T-helper 1 cell treated with Interleukin-12 subunit alpha and Interleukin-12 subunit beta and Interleukin-4 antibody, amounts not matched to agents 30 μg/mL and 1 μg/mL, for 36 hours (primary cell): ENCODE results near the gene CRAT.

Experiments
- H3K27ac Mint-ChIP-seq: one replicate; pipeline ENCODE4 v1.8.0; 2021; ENCODE audit warnings: mild to moderate bottlenecking, mixed read lengths
- H3K27me3 Mint-ChIP-seq: one replicate; pipeline ENCODE4 v1.8.0; 2021; ENCODE audit warnings: low read depth, mixed read lengths
- H3K36me3 Mint-ChIP-seq: one replicate; pipeline ENCODE4 v1.8.0; 2021; ENCODE audit warnings: low read depth, mixed read lengths
- H3K4me1 Mint-ChIP-seq: one replicate; pipeline ENCODE4 v1.8.0; 2021; ENCODE audit warnings: low read depth, mixed read lengths
- H3K4me3 Mint-ChIP-seq: one replicate; pipeline ENCODE4 v1.8.0; 2021; ENCODE audit warnings: mild to moderate bottlenecking, moderate library complexity, mixed read lengths
- H3K9me3 Mint-ChIP-seq: one replicate; pipeline ENCODE4 v1.8.0; 2021; ENCODE audit warnings: mixed read lengths

The CRAT gene

GRCh38 chr9:129141066-129142041, 30.8 kb upstream of the CRAT start:
- H3K27ac Mint-ChIP-seq, result peak overlapping the region; percentile 90
- no peaks in the 10 kb centered on the region for H3K9me3 Mint-ChIP-seq
- H3K4me1 Mint-ChIP-seq, result peaks cover 30% of the 10 kb centered on the region
- peak overlapping the region; percentile 80 for H3K4me3 Mint-ChIP-seq
- H3K27me3 Mint-ChIP-seq, result no peaks in the 10 kb centered on the region
- peaks cover 17% of the 10 kb centered on the region for H3K36me3 Mint-ChIP-seq

GRCh38 chr9:129140397-129141065, 29.9 kb upstream of the CRAT start:
- H3K27ac Mint-ChIP-seq, result peak overlapping the region; percentile 90
- peak overlapping the region; percentile 80 for H3K4me3 Mint-ChIP-seq
- H3K27me3 Mint-ChIP-seq, result no peaks in the 10 kb centered on the region
- H3K4me1 Mint-ChIP-seq, result peaks cover 30% of the 10 kb centered on the region
- H3K36me3 Mint-ChIP-seq, result peaks cover 17% of the 10 kb centered on the region
- no peaks in the 10 kb centered on the region for H3K9me3 Mint-ChIP-seq

GRCh38 chr9:129139993-129140396, 29.4 kb upstream of the CRAT start:
- peak overlapping the region; percentile 80 for H3K4me3 Mint-ChIP-seq
- H3K36me3 Mint-ChIP-seq, result peaks cover 17% of the 10 kb centered on the region
- peaks cover 30% of the 10 kb centered on the region for H3K4me1 Mint-ChIP-seq
- H3K9me3 Mint-ChIP-seq, result no peaks in the 10 kb centered on the region
- no peaks in the 10 kb centered on the region for H3K27me3 Mint-ChIP-seq
- peak overlapping the region; percentile 90 for H3K27ac Mint-ChIP-seq

GRCh38 chr9:129139233-129139992, 28.8 kb upstream of the CRAT start:
- peak overlapping the region; percentile 90 for H3K27ac Mint-ChIP-seq
- peaks cover 30% of the 10 kb centered on the region for H3K4me1 Mint-ChIP-seq
- H3K9me3 Mint-ChIP-seq, result no peaks in the 10 kb centered on the region
- H3K36me3 Mint-ChIP-seq, result peaks cover 21% of the 10 kb centered on the region
- no peaks in the 10 kb centered on the region for H3K27me3 Mint-ChIP-seq
- H3K4me3 Mint-ChIP-seq, result peak overlapping the region; percentile 80

- no peak overlapping the region for H3K4me3 Mint-ChIP-seq
- H3K27ac Mint-ChIP-seq, result peak overlapping the region; percentile 90
Measured at GRCh38 chr9:129138476-129139232, 28.1 kb upstream of the CRAT start.

GRCh38 chr9:129138144-129138462, 27.5 kb upstream of the CRAT start:
- Mint-ChIP-seq H3K27me3 (no peaks in the 10 kb centered on the region), H3K4me1 (peaks cover 30% of the 10 kb centered on the region), H3K36me3 (peaks cover 18% of the 10 kb centered on the region), H3K9me3 (no peaks in the 10 kb centered on the region), H3K4me3 (no peak overlapping the region), H3K27ac (no peak overlapping the region)

More at GRCh38 chr9:129138476-129139232, 28.1 kb upstream of the CRAT start:
- no peaks in the 10 kb centered on the region for H3K9me3 Mint-ChIP-seq
- peaks cover 18% of the 10 kb centered on the region for H3K36me3 Mint-ChIP-seq
- peaks cover 32% of the 10 kb centered on the region for H3K4me1 Mint-ChIP-seq
- no peaks in the 10 kb centered on the region for H3K27me3 Mint-ChIP-seq

- peaks cover 15% of the 10 kb centered on the region for H3K36me3 Mint-ChIP-seq
- H3K27me3 Mint-ChIP-seq, result no peaks in the 10 kb centered on the region
- no peaks in the 10 kb centered on the region for H3K9me3 Mint-ChIP-seq
- H3K4me1 Mint-ChIP-seq, result peaks cover 25% of the 10 kb centered on the region
- H3K27ac Mint-ChIP-seq, result peak overlapping the region; percentile 19
- no peak overlapping the region for H3K4me3 Mint-ChIP-seq
Measured at GRCh38 chr9:129137292-129138143, 26.9 kb upstream of the CRAT start.

GRCh38 chr9:129136446-129137035, 25.9 kb upstream of the CRAT start:
- peaks cover 18% of the 10 kb centered on the region for H3K36me3 Mint-ChIP-seq
- no peak overlapping the region for H3K4me3 Mint-ChIP-seq
- no peaks in the 10 kb centered on the region for H3K9me3 Mint-ChIP-seq
- no peaks in the 10 kb centered on the region for H3K27me3 Mint-ChIP-seq
- no peak overlapping the region for H3K27ac Mint-ChIP-seq
- H3K4me1 Mint-ChIP-seq, result peaks cover 26% of the 10 kb centered on the region

GRCh38 chr9:129135476-129135875, 24.9 kb upstream of the CRAT start:
- no peak overlapping the region for H3K27ac Mint-ChIP-seq
- peaks cover 19% of the 10 kb centered on the region for H3K4me1 Mint-ChIP-seq
- H3K27me3 Mint-ChIP-seq, result no peaks in the 10 kb centered on the region
- H3K4me3 Mint-ChIP-seq, result no peak overlapping the region
- H3K36me3 Mint-ChIP-seq, result peaks cover 28% of the 10 kb centered on the region
- H3K9me3 Mint-ChIP-seq, result no peaks in the 10 kb centered on the region

- Mint-ChIP-seq H3K27me3 (no peaks in the 10 kb centered on the region), H3K36me3 (peaks cover 29% of the 10 kb centered on the region), H3K4me3 (no peak overlapping the region), H3K27ac (no peak overlapping the region), H3K9me3 (no peaks in the 10 kb centered on the region), H3K4me1 (peaks cover 8% of the 10 kb centered on the region)
Measured at GRCh38 chr9:129133082-129133481, 22.5 kb upstream of the CRAT start.

- peaks cover 28% of the 10 kb centered on the region for H3K36me3 Mint-ChIP-seq
- H3K4me1 Mint-ChIP-seq, result peaks cover 8% of the 10 kb centered on the region
- H3K9me3 Mint-ChIP-seq, result no peaks in the 10 kb centered on the region
- no peak overlapping the region for H3K4me3 Mint-ChIP-seq
- H3K27ac Mint-ChIP-seq, result peak overlapping the region; percentile 15
- H3K27me3 Mint-ChIP-seq, result no peaks in the 10 kb centered on the region
Measured at GRCh38 chr9:129131300-129132145, 20.9 kb upstream of the CRAT start.

- Mint-ChIP-seq H3K4me3 (no peak overlapping the region), H3K27ac (no peak overlapping the region), H3K36me3 (peaks cover 28% of the 10 kb centered on the region), H3K9me3 (no peaks in the 10 kb centered on the region), H3K27me3 (no peaks in the 10 kb centered on the region), H3K4me1 (peaks cover 8% of the 10 kb centered on the region)
Measured at GRCh38 chr9:129130791-129131190, 20.2 kb upstream of the CRAT start.
